Mucosa of descending colon (tissue), 3 donors: Measurements from ENCODE around the gene ETNK2. TPM values are rescaled to one million over a fixed set of nuclear protein-coding genes. Genes with fewer than 3 reads are reported as not detected.
"Not testable (repeated sequence)": the region's sequence is repeated elsewhere in the genome, so short reads cannot be mapped to it uniquely, and the experiment has no call there.

ENCODE experiments used
- ATAC-seq: fragments of 200-7000 bp; cut with Tn5 transposase; one replicate; pipeline ENCODE4 v1.9.1; 2020; ENCODE audit warnings: mild to moderate bottlenecking, moderate library complexity
- DNase-seq, 3 donors: peaks; one replicate each; pipeline ENCODE4 v3.0.0-alpha.2; 2020
- H3K36me3 ChIP-seq: fragments of 200-600 bp; one replicate; pipeline ENCODE4 v1.8.0; 2021; ENCODE audit warnings: low read depth, mild to moderate bottlenecking
- H3K4me1 ChIP-seq: fragments of 200-600 bp; one replicate; pipeline ENCODE4 v1.8.0; 2021; ENCODE audit warnings: low read depth, mild to moderate bottlenecking
- H3K4me3 ChIP-seq: fragments of 200-600 bp; one replicate; pipeline ENCODE4 v1.8.0; 2021; ENCODE audit warnings: mild to moderate bottlenecking
- H3K9me3 ChIP-seq: fragments of 200-600 bp; one replicate; pipeline ENCODE4 v1.8.0; 2021; ENCODE audit warnings: mild to moderate bottlenecking
- CTCF ChIP-seq: fragments of 200-600 bp; IDR thresholded peaks from one replicate; pipeline ENCODE4 v1.8.0; 2022; ENCODE audit warnings: antibody characterized with exemption, mild to moderate bottlenecking
- intact Hi-C, 2 donors: fragments of 100-400 bp; cut with DNase I in 1 of 2; cut with micrococcal nuclease in 1 of 2; formaldehyde crosslinking; loops; one replicate each; pipeline versions ENCODE4 v1.11.0 to v1.11.1; 2022; cut with DNase I, micrococcal nuclease
- total RNA-seq, 3 donors: library from RNA; stranded (reverse); fragmentation: NEBNext Ultra II Directional in 2 of 3; extraction: Animal tissue kit (Norgen Biotek cat#: 25700) in 2 of 3; gene quantifications; one replicate each; pipeline versions ENCODE4 v1.2.1 to v1.2.4, GENCODE V29; 2021 to 2023
- donor health status: DM: no; HTN: no; CAD: no; lungs with moderate emphysema.
- donor health status: DM: no; HTN: no; CAD: no.
- donor health status: DM: no; HTN: yes; CAD: no.

The ETNK2 gene
- total RNA-seq, 3 donors from 2014 or later = 0.20 to 6.8 (median 2.1) TPM

- intact Hi-C loops = no loop called here
- peaks cover 49% of the 10 kb centered on the region for H3K4me1 ChIP-seq
- peak; percentile 89 for ATAC-seq
Measured at GRCh38 chr1:204092632-204093420, 59.0 kb downstream of the ETNK2 start.

GRCh38 chr1:204091787-204092312, 60.0 kb downstream of the ETNK2 start:
- DNase-seq = no peak
- no peak for TF ChIP-seq CTCF
- no peaks in the 10 kb centered on the region for H3K36me3 ChIP-seq
- H3K4me1 ChIP-seq = peaks cover 51% of the 10 kb centered on the region
- ATAC-seq = no peak
- no peak overlapping the region for H3K4me3 ChIP-seq
- intact Hi-C loops = no loop called here
- H3K9me3 ChIP-seq = no peaks in the 10 kb centered on the region

More at GRCh38 chr1:204092632-204093420, 59.0 kb downstream of the ETNK2 start:
- no peaks in the 10 kb centered on the region for H3K9me3 ChIP-seq
- peak in 2 of 3 donors; percentile 59 to 64 for DNase-seq
- H3K36me3 ChIP-seq = no peaks in the 10 kb centered on the region
- no peak overlapping the region for H3K4me3 ChIP-seq
- TF ChIP-seq CTCF = no peak

- intact Hi-C loops = no loop called here
- DNase-seq = no peak
- Histone ChIP-seq H3K4me3 (no peak overlapping the region), H3K4me1 (peaks cover 51% of the 10 kb centered on the region), H3K9me3 (no peaks in the 10 kb centered on the region), H3K36me3 (no peaks in the 10 kb centered on the region)
- ATAC-seq = no peak
- TF ChIP-seq CTCF = no peak
Measured at GRCh38 chr1:204091066-204091465, 60.8 kb downstream of the ETNK2 start.

- DNase-seq, intact Hi-C loops, H3K9me3 ChIP-seq, H3K4me3 ChIP-seq, H3K36me3 ChIP-seq, ATAC-seq: not testable (repeated sequence)
- H3K4me1 ChIP-seq = peaks cover 51% of the 10 kb centered on the region
Measured at GRCh38 chr1:204090132-204090531, 61.7 kb downstream of the ETNK2 start.

GRCh38 chr1:204089044-204089751, 62.6 kb downstream of the ETNK2 start:
- Histone ChIP-seq H3K4me3 (no peak overlapping the region), H3K9me3 (no peaks in the 10 kb centered on the region), H3K36me3 (no peaks in the 10 kb centered on the region), H3K4me1 (peaks cover 53% of the 10 kb centered on the region)
- ATAC-seq = peak; percentile 29
- TF ChIP-seq CTCF = no peak
- no peak for DNase-seq
- intact Hi-C loops = no loop called here

GRCh38 chr1:204088596-204088995, 63.2 kb downstream of the ETNK2 start:
- H3K4me1 ChIP-seq = peaks cover 58% of the 10 kb centered on the region
- ATAC-seq = no peak
- H3K4me3 ChIP-seq = no peak overlapping the region
- no peak for TF ChIP-seq CTCF
- H3K9me3 ChIP-seq = no peaks in the 10 kb centered on the region
- intact Hi-C loops = no loop called here
- no peak for DNase-seq
- no peaks in the 10 kb centered on the region for H3K36me3 ChIP-seq
